Measurements from ENCODE around the gene NAMPT. TPM values are rescaled to one million over a fixed set of nuclear protein-coding genes. Genes with fewer than 3 reads are reported as not detected.

NAMPT gene
- polyA plus RNA-seq, 3 donors, result 71.3 to 358 (median 133) TPM

GRCh38 chr7:106282852-106283251 is 1.9 kb downstream of the NAMPT start:
- peaks cover 48% of the 10 kb centered on the region for H3K4me1 Mint-ChIP-seq
- peak overlapping the region in 5 of 7 donors; percentile 77 to 99 (median 84) for H3K27ac Mint-ChIP-seq

GRCh38 chr7:106282390-106282789 is 2.4 kb downstream of the NAMPT start:
- DNase-seq, result peak in 2 of 3 donors; percentile 34 to 61
- peaks cover 2 to 20% (median 5%) of the 10 kb centered on the region in 3 donors for H3K27me3 Mint-ChIP-seq (ENCODE audit: low read depth in 3 of 3)
- peaks cover 0 to 32% of the 10 kb centered on the region in 2 donors for H3K36me3 ChIP-seq (replicated peaks in 1 of 2; ENCODE audit: control insufficient read depth in 1 of 2, insufficient read depth in 2 of 2, low read length in 2 of 2)
- no peaks in the 10 kb centered on the region for H3K9me3 ChIP-seq (replicated peaks in 1 of 2; ENCODE audit: control insufficient read depth in 1 of 2, insufficient read depth in 1 of 2, low read length in 2 of 2)
- TF ChIP-seq CTCF (IDR thresholded peaks at IDR 0.05), result no peak
- peak overlapping the region in 1 of 2 donors; percentile 89 for H3K27ac ChIP-seq (ENCODE audit: low read depth in 1 of 2, low read length in 2 of 2)
- H3K27me3 ChIP-seq (ENCODE audit: control insufficient read depth in 2 of 2, insufficient read depth in 2 of 2, low read length in 2 of 2), result no peaks in the 10 kb centered on the region
- peaks cover 48% of the 10 kb centered on the region for H3K4me1 Mint-ChIP-seq
- peaks cover 44% of the 10 kb centered on the region for H3K79me2 ChIP-seq (ENCODE audit: insufficient read depth, low read length)
- H2AFZ ChIP-seq (ENCODE audit: insufficient read depth, low read depth, low read length, poor library complexity, severe bottlenecking), result no peak overlapping the region
- H3K9me3 Mint-ChIP-seq, result peaks cover 0 to 5% (median 3%) of the 10 kb centered on the region in 7 donors
- intact Hi-C loops (cut with micrococcal nuclease), result loop anchor here (5.0 to 10.0 kb wide), 2 partner anchors 85 to 172 kb away; no protein-coding TSS in a partner anchor
- WGBS (ENCODE audit: insufficient coverage), result 0% methylated on average over 1 of the region's 6 CpGs
- H3K27ac Mint-ChIP-seq, result peak overlapping the region in 6 of 7 donors; percentile 35 to 99 (median 84)
- peaks cover 69% of the 10 kb centered on the region for H4K20me1 ChIP-seq (ENCODE audit: insufficient read depth, low read length)
- H3K4me3 ChIP-seq (replicated peaks in 1 of 3; ENCODE audit: low read depth in 2 of 3, low read length in 3 of 3), result peak overlapping the region; percentile 92 to 98 (median 93)
- H3K4me3 Mint-ChIP-seq, result peak overlapping the region; percentile 97
- H3K4me2 ChIP-seq (replicated peaks; ENCODE audit: extremely low read depth, low read length, poor library complexity, severe bottlenecking), result peak overlapping the region; percentile 93
- peak overlapping the region; percentile 90 for H3K9ac ChIP-seq (ENCODE audit: insufficient read depth, low read length, poor library complexity, severe bottlenecking)
- H3K4me1 ChIP-seq (ENCODE audit: control insufficient read depth in 1 of 2, insufficient read depth in 2 of 2, low read length in 2 of 2), result peaks cover 20 to 39% of the 10 kb centered on the region in 2 donors
- H3K36me3 Mint-ChIP-seq, result peaks cover 59% of the 10 kb centered on the region in 2 donors

More at GRCh38 chr7:106282852-106283251, 1.9 kb downstream of the NAMPT start:
- peaks cover 64% of the 10 kb centered on the region for H4K20me1 ChIP-seq (ENCODE audit: insufficient read depth, low read length)
- Mint-ChIP-seq H3K36me3 (peaks cover 54 to 55% of the 10 kb centered on the region in 2 donors), H3K4me3 (peak overlapping the region; percentile 97), H3K27me3 (ENCODE audit: low read depth in 3 of 3) (peaks cover 2 to 20% (median 5%) of the 10 kb centered on the region in 3 donors), H3K9me3 (peaks cover 0 to 5% (median 3%) of the 10 kb centered on the region in 7 donors)
- H3K36me3 ChIP-seq (replicated peaks in 1 of 2; ENCODE audit: control insufficient read depth in 1 of 2, insufficient read depth in 2 of 2, low read length in 2 of 2), result peaks cover 0 to 28% of the 10 kb centered on the region in 2 donors
- peak overlapping the region; percentile 93 for H3K4me2 ChIP-seq (replicated peaks; ENCODE audit: extremely low read depth, low read length, poor library complexity, severe bottlenecking)
- H3K9ac ChIP-seq (ENCODE audit: insufficient read depth, low read length, poor library complexity, severe bottlenecking), result peak overlapping the region; percentile 90
- intact Hi-C loops (cut with micrococcal nuclease), result loop anchor here (5.0 to 10.0 kb wide), 2 partner anchors 84 to 172 kb away; no protein-coding TSS in a partner anchor
- H3K79me2 ChIP-seq (ENCODE audit: insufficient read depth, low read length), result peaks cover 44% of the 10 kb centered on the region
- DNase-seq, result no peak
- peaks cover 20 to 39% of the 10 kb centered on the region in 2 donors for H3K4me1 ChIP-seq (ENCODE audit: control insufficient read depth in 1 of 2, insufficient read depth in 2 of 2, low read length in 2 of 2)
- no peaks in the 10 kb centered on the region for H3K9me3 ChIP-seq (replicated peaks in 1 of 2; ENCODE audit: control insufficient read depth in 1 of 2, insufficient read depth in 1 of 2, low read length in 2 of 2)
- TF ChIP-seq CTCF (IDR thresholded peaks at IDR 0.05), result no peak
- no peaks in the 10 kb centered on the region for H3K27me3 ChIP-seq (ENCODE audit: control insufficient read depth in 2 of 2, insufficient read depth in 2 of 2, low read length in 2 of 2)
- peak overlapping the region; percentile 92 to 98 (median 93) for H3K4me3 ChIP-seq (replicated peaks in 1 of 3; ENCODE audit: low read depth in 2 of 3, low read length in 3 of 3)
- no peak overlapping the region for H2AFZ ChIP-seq (ENCODE audit: insufficient read depth, low read depth, low read length, poor library complexity, severe bottlenecking)
- H3K27ac ChIP-seq (ENCODE audit: low read depth in 1 of 2, low read length in 2 of 2), result peak overlapping the region in 1 of 2 donors; percentile 89
- no CpG with 5 or more reads among the region's 3 CpGs for WGBS (ENCODE audit: insufficient coverage)

Measured in CD14-positive monocyte (primary cell).